ENCODE measurements around the gene CALML4.
"Not testable (repeated sequence)": the region's sequence is repeated elsewhere in the genome, so short reads cannot be mapped to it uniquely, and the experiment has no call there.

Gene CALML4

DNA sequence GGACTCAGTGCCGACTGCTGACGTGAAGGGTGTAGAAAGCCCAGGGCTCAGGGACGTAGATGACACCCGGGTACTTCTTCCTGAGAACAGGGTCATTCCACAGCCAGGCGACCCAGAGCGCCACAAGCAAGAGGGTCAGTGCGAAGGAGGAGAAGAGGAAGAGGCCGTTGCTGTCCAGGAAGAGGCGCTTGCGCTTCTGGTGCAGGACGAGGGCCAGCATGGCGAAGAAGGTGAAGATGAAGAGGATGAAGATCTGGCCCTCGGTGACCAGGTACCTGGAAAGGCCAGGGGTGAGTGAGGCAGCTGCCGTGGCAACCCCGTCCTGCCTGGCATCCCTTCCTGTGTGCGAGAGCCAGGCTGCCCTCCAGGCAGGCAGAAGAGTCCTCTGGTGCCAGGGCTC lies 3.0 kb upstream of the CALML4 start:
- no peak for DNase-seq (ENCODE audit: low spot score)

DNA sequence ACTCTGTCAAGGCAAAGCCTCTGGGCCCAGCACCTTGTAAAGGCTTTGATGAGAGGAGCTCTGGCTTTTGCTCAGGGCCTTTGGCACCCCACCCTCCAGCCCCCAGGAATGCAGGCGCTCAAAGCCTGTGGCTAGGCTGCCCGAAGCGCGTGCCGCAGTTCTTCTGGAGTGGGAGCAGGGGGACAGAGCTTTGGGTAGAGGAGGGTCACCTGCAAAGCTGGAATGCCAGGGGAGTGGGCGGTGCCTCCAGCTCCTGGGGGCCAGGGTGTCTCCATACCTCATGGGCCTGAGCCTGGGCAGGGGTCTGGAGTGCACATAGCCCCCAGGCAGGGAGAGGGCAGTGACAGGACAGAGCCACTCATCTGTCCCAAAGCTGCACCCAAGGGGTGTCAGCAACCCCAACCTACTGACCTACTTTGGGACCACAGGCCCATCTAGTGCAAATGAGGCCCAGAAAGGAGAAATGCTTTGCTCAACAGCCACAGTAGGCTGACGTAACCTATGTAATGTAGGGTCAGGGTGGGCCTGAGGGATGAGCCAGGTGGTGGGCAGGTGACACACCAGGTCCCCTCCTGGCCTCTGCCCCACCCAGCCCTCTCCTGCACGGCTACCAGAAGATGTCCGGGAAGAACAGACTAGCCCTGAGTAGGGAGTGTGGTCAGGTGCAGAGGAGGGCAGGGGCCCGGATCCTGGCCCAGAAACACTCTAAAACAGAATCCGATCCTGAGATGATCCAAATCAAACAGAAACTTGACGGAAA lies 2.2 kb upstream of the CALML4 start:
- DNase-seq (ENCODE audit: low spot score): no peak

DNA sequence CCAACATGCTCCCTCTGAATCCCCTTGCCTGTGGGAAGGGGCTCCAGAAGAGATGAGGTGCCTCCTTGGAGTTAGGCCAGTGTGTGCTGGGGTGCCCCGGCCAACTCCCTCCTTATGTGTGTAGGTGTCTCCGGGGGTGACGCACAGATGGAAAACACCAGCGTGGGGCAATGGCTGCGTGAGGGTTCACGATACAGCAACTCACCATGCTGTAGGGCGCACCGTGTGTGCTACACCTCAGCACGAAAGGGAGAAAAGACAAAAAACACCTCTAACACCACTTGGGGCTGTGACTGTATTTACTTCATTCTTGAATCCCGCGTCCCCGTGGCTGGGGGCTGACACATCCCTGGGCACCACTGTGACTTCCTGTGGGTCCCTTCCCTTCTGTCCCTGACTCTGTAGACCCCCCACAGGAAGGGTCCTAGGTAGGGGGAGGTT lies 1.6 kb upstream of the CALML4 start:
- no peak for DNase-seq (ENCODE audit: low spot score)

DNA sequence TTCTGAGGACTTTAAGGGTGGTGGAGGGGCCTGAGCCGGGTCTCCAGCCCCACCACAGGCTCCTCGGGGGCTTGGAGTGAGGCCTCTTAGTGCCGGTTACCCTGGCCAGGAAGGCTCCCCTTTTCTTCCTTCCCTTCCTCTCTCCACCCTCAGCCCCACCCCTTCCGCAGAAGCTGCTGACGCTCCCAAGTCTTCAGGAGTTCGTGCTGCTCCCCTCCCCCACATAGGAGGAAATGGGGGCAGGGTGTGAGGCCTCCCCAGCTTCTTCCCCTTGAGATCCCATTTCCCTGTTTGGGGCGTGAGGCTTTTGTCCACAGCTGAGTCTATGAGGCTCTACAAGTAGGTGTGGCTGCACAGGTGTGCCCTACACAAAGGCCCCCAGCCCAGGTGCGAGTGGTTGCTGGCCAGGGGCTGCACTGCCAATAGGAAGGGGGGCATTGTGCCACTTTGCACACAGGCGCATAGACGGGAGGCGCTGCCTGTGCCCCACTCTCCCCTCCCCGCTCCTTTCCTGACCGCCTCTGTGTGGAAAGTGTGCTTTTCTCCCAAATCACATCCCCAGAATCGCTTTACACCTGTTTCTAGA lies 915 bp upstream of the CALML4 start:
- DNase-seq (ENCODE audit: low spot score): no peak

DNA sequence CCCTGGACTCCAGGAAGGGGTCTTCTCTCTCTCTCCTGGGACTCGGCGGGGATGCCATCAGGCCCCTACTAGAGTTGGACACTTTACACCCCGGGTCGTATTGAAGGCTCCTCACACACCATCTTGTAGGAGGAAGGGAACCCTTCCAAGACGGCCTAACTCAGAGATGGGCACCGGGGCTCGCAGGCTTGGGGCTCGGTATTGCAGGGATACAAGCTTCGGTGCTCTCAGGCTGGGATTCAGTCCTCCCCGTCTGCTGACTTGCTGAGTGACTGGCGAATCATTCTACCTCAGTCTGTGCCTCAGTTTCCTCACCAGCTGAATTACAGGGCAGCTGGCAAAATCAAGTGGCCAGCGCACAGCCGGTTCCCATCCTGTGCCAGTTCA lies 419 bp upstream of the CALML4 start:
- no peak for DNase-seq (ENCODE audit: low spot score)

DNA sequence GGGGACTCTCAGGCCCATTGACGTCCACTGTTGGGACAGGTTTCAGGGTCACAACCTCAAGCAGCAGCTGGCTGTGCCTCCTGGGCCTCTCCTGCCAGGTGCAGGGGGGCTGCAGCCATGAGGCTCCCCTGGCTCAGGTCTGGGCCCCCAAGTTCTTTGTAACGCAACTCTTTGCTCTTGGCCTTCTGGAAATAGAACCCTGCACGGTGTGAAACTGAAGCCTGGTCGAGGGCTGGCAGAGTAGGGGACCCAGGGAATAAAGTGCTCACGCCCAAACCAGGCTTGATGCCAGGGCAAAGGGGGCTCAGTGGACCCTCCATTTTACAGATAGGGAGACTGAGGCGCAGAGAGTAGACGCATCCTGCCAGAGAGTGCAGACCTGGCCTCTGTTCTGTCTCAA lies 771 bp downstream of the CALML4 start:
- no peak for DNase-seq (ENCODE audit: low spot score)

DNA sequence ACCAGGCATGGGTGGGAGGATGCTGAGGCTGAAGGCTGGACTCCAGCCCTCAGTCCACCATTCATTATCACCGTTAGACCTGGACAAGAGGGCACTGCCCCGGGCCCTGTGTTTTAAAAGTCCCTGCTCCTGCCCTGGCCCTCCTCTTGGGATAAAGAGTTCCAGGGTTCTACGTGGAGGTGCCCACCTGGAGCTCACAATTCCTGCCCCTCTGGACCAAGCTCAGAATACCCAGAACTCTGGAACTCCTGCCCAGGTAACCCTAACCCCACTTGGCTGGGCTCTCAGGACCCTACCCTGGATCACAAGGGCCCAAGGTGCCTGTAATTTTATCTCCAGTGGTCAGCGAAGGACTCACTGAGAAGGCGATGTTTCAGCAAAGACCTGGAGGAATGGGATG lies 1.2 kb downstream of the CALML4 start:
- no peak for DNase-seq (ENCODE audit: low spot score)

DNA sequence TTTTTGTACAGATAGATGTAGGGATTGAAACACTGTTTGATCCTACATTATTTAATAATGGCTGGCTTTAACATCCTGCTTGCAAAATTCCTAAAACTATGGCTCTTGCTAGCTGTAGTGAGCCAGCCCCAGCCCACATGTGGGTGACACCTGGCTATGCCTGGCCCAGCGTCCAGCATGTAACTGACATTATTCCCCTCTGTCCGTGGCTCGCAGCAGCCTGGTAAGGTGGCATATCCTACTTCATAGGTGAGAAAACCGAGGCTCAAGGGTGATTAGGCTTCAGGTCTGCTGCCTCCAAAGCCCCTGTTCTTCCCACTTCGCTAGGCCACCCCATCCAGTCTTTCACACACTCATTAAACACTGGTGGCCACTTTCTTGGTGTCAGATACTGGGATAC lies 1.6 kb downstream of the CALML4 start:
- DNase-seq (ENCODE audit: low spot score): no peak

DNA sequence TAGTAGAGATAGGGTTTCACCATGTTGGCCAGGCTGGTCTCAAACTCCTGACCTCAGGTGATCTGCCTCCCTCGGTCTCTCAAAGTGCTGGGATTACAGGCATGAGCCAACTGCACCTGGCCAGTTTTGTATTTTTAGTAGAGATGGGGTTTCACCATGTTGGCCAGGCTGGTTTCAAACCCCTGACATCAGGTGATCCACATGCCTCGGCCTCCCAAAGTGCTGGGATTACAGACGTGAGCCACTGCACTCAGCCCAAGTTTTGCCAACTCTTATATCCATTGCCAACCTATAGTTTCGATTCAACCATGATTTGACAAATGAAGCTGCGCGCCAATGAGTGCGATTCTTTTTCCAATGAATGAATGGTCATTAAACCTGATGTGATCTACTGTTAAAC lies 2.1 kb downstream of the CALML4 start:
- not testable (repeated sequence) for DNase-seq (ENCODE audit: low spot score)

DNA sequence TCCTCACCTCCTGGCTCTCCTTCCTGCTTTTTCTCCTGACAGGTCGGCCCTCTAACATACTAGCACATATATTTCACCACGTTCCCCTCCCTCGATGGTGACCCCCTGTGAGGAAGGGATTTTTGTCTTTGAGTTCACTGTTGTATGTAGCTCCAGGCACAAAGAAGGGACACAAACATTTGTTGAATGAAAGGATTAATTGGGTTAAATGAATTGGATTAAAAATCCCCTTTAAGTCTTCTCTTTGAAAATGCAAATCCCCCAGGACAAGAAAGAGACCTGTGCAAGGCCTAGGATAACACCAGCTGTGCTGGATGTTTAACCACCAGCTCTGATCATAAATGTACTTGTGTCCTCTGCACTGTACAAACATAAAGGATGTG lies 3.3 kb downstream of the CALML4 start:
- no peak for DNase-seq (ENCODE audit: low spot score)

DNA sequence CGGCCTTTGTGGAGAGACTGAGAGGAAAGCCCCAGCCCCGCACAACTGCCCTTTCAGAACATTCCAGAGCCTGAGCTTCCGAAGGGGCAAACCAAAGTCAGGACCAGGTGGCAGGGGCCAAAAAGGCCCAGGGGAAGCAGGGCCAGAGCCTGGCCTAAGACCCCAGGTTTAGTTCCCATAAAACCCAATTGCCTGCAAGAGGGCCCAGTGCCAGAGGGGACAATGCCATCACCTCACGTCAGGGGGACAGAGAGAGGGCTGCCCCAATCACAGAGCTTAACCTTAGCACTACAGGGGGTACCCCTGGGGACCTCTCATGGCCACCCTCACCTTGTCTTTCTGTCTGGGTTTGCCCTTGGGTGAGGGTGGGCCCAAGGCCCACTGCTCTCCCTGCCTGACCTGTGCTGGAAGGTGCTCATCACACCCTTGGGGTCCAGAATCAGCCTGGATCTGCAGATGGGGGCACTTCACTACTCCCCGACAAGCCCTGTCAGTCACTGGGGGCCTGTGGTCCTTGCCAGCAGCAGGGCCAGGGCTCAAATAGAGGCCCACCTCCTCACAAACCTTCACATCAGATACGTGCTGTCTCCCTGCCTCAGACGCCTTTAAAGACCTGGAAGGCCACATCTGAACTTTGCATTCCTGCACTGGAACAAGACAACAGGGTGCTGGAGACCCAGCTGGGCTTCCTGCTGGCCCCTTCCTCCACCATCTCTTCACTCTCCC lies 3.8 kb downstream of the CALML4 start:
- DNase-seq (ENCODE audit: low spot score): no peak

DNA sequence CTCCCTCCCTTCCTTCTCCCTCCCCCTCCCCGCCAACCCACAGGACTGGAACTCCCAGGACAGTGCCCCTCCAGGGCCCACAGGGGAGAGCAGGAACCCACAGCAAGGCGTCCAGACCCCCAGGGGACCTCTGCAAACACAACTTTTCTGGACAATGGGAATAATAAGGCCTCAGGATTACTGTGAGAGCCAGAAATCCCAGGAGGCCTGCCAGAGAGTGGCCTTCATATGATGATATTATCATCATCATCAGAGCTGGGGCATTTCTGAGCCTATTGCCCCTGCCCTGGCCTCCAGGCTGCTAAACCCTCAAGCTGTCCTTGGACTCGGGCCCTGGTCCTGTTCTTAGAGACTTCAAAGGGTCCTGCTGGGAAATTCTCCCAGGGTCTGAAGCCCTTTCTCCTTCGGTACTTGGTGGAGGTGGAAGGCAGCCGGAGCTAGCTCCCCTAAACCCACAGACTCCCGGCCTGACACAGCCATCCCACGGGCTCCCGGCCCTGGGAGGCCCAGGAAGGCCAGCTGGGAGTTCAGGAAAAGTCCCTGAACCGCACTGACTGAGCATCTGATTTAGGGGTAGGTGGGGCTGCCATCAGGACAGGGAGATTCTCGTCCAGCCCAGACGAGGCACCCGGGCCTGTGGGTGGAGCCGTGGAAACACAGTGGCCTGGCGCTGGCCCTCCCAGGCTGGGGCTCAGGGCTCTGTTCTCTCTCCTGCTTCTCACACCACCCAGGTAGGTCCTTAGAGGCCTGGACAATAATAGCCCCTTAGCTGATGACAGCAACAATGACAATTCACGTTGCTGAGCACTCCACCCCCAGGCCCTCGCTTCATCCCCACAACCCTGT lies 4.9 kb downstream of the CALML4 start:
- DNase-seq (ENCODE audit: low spot score): no peak

DNA sequence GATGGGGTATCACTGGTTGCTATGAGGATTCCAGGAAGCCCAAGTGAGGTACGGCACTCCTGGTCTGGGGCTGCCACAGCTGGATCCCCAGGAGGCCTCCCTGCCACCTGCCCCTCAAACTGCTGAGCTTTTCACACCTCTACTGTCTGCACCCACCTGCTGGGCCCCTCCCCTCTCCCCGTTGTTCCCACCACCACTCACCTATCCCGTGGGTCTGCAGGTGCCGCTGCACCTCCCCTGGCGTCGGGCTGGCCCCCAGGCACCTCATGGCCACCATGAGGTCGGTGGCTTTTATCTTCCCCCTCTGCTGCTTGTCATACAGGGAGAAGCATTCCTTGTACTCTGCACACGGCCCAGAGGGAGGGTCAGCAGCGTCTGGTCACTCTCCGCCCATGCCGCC lies 5.8 kb downstream of the CALML4 start:
- no peak for DNase-seq (ENCODE audit: low spot score)

DNA sequence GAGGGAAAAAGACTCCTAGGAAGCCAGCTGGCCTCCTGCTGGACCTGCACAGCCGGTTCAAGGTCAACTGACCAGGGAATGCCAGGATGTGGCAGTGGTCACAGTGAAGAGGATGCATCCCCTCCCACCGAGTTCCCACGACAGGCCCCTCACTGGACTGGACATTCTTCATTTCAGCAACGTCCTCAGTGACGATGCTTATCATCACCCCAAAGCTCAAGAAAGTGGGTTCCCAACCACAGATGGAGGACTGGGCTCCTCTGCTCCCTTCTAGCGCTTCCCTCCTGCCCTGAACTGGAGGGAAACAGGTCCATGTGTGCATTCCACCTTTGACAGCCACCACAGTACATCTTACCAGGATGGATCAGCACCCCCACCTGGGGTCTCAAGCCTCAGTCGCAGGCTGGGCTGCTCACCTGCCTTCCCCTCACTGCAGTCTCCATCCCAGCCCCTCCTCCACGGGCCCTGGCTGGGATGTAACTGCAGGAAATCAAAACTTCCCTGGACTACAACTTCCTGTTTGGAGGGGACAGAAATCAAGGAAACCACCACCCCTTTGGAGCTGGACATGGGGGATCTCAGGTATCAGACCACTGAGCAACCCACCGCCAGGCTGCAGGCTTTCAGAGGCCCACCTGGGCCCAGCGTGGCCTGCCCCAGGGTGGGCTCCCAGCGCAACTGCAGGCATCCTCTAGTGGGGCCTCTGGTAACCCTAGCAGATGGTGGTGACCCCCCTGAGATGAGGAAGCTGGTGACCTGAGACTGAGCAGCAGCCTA lies 7.3 kb downstream of the CALML4 start:
- no peak for DNase-seq (ENCODE audit: low spot score)

DNA sequence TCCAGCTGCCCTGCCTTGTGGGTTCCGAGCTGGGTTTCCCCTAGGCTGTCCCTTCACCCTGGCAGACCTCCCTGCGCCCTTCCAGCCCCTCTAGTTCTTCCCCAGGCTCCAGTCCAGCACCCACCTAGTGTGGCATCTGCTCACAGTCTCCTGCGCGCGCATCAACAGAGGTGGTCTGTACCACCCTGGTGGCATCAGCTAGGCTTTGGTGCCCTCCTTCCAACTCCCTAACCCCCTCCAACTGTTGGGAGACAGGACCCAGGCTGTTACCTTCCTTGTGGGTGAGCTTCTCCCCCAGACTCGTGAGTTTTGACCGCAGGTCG lies 8.0 kb downstream of the CALML4 start:
- DNase-seq (ENCODE audit: low spot score): no peak

DNA sequence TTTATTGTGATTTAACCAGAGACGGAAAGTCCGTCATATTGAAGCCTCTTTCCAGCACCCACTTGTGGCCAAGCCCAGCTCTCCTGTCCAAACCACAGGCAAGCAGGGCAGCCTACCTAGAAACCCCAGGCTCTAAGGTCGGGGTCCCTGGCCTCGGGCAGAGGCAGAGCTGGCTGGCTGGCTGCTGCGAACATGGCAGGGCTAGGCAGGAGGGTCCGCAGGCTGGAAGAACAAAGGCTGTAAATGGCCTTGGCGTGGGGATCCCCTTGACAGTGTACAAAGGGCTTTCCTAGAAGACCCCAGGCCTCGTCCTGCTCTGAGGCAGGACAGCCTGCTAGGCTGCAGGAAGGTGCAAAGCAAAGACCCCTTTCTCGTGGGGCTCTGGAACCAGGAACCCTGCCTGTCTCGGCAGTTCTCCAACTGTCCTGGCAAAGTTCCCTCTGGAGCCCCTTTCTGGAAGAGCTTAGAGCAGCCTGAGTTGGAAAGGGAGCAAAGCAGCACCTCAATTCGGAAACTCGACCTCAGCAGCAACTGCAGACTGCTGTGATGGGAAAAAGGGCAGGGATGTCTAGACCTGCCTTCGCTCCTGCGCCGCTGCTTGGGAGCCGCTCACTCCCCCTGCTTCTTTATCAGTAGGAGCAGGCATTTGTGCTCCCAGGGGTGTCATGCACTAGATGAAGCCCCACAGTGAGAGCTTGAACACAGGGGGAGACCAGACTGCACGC lies 8.5 kb downstream of the CALML4 start:
- no peak for DNase-seq (ENCODE audit: low spot score)

DNA sequence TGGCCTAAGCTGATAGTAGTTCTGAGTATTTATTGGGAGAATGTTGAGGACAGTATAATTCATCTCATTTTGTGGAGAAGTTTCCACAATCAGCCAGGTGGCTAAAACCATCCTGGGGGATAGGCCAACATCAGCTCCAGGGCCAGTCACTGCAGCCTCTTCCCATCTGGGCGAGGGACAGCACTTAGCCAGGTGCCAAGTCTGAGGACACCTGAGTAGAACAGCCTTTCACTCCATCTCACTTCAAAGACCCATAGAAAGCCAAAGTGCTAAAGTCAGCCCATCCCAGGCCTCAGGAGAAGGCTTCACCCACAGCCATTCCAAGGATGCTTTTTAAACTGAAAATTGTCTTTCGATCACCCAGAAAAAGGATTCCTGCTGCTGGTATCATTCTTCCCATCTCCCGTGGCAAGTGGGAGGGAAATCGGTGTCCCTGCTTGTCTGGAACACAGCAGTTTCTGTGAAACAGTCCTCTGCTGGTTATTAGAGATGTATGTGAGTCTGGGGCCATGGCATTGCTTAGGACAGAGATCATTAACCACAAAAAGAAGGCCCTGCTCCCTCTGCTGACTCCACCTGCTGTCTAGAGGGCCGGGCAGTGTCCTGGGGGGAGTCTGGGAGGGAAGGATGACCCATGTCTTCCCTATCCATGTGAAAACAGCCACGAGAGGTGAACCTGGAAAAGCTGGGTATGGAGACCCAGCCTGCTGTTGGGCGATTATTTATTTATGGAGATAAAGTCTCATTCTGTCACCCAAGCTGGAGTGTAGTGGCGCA lies 9.6 kb downstream of the CALML4 start:
- no peak for DNase-seq (ENCODE audit: low spot score)

DNA sequence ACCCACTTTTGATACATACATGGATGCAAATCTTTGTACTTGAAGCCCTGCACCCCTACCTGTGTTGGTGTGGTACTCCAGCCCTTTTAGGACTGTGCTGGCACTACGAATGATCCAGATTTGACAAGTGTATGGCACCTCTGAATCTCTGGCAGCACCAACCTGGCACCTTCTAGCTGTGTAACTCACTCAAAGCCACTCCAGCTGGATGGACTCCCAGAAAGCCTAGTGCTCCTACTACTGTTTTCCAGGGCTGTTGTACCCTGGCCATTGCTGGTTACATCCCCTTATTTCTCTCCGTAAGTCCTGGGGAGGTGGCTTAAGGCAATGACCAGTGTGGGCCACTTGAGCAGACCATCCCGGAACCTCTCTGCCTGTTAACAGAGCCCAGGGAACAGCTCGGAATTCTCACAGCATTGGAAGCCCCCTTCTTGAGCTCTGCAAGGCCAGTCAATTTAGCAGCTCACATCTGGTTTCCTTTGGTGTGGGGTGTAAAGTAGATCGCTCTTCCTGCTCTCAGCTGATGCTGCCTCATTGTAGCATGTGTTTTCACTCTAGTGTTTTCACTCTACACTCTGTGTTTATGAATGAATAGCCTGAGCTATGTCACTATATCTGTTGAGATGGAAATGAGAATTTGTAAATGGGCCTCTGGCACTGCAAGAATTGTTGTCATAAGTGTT lies 12.2 kb downstream of the CALML4 start:
- DNase-seq (ENCODE audit: low spot score): no peak

DNA sequence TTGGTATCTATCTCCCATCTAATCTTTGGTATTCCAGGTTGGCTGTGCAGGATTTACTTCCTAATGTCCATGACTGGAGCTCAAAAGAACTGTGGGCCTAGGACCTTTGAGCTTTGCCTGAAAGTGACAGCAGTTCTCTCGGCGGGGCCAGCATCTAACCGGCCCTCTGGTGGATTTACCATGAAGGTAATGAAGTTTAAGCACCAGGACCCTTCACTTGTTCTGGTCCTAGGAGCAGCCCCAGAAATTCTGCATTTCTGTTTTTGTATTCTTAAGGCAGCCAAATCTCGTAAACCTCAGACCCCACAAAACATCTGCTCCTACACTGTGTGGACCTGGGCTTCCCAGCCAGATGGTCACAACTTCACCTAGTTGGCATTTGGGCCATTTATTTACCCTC lies 13.0 kb downstream of the CALML4 start:
- DNase-seq (ENCODE audit: low spot score): no peak

DNA sequence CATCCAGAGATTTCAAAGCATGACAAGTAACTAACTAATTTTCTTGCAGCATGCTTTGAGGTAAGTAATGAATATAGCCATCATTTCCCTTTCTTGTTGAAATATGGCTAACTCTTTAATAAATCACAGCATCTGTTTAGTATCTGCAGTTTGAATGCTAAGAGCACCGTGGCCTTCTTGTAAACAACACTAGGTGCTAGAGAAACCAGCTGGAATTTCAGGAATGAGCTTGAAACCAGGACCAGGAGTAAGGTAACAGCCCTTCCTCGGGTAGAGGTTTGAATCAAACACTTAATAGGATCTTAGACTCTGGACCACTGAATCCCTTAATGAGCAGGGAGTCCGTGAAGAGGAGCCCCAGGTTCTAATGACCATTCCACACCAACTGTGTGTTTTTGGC lies 13.6 kb downstream of the CALML4 start:
- no peak for DNase-seq (ENCODE audit: low spot score)
